K562 treated with DMSO at 1 percent for 4 hours (cell line): Measurements from ENCODE around the gene LTBP4. TPM values are rescaled to one million over a fixed set of nuclear protein-coding genes. Genes with fewer than 3 reads are reported as not detected.

ENCODE experiments used
- total RNA-seq: library from RNA; unstranded; fragments of 300-600 nt; gene quantifications from 2 replicates; pipeline ENCODE4 v1.2.3, GENCODE V29; 2022; ENCODE audit not compliant: insufficient read depth

Gene LTBP4
- 179 and 282 TPM in 2 replicates for total RNA-seq

DNA sequence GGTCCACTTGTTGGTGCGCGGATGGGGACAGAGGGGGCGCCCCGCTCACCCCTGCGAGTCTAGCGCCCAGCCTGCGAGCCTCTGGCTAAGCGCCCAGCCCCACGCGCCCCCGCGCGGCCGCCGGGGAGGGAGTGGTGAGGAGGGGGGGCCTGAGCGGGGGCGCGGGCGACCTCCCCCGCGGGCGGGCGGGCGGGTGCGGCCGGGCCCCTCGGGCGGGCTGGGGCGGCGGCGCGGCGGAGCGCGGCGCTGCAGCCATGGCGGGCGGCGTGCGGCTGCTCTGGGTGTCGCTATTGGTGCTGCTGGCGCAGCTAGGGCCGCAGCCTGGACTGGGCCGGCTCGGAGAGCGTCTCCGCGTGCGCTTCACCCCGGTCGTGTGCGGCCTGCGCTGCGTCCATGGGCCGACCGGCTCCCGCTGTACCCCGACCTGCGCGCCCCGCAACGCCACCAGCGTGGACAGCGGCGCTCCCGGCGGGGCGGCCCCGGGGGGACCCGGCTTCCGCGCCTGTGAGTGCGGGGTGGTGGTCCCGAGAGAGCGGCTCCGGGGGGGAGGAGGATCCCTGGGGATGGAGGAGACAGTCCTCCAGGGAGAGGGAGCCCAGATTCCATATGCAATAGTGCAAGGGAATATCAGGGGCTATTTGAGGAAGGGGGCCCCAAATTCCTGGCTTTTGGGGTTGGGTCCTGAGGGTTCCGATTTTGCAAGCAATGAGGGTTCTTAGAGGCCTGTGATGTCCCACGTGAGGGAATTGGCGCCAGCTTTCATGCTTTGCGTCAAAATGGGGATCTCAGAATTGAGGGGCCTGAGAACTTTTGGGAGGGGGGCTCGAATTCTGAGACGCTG, at the start of gene LTBP4:
TSS of gene LTBP4 (plus strand) at position 236 of the 841 bp plus-strand sequence. CDS start at position 255, 19 bp downstream.

DNA sequence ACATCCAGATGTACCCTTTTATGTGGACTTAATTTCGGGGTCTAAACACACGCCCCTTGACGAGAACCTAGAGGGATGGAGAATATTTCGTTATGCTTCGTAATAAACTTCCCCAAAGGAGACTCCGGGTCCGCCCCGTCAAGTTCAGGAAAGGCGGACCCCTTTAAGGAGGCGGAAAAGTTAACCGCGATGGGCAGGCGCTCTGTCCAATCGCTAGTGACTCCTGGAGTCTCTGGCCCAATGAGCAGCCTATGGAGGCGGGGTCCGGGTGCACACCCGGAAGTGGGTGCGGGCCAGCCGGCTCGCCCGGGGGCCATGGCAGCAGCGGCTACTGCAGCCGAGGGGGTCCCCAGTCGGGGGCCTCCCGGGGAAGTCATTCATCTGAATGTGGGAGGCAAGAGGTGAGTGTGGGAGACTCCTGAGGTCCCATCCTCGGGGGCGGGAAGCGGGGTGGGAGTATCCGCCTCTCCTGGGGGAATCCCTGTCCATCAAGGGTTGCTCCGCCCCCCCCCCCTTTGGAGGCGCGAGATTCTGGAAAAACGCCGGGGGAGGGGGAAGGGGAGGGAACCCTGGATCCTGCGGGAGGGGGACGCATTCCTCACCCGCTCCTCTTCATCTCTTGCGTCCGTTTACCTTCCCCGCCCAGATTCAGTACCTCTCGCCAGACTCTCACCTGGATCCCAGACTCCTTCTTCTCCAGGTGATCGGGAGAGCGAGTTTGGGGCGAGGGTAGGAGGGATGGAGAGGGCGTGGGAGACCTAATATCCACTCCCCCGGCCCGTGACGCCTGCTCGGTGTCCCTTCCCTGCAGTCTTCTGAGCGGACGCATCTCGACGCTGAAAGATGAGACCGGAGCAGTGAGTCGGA, 24.4 kb upstream of the LTBP4 start, which contains the start of gene SHKBP1:
TSS of gene SHKBP1 (plus strand) at position 289 of the 867 bp plus-strand sequence. CDS start at position 316, 27 bp downstream.

Other genes starting within 250 kb of the LTBP4 start
- 0.24 TPM in 1 of 2 replicates, not detected in the other for gene HIPK4, start 211.2 kb upstream of the LTBP4 start, total RNA-seq
- 4.9 and 5.4 TPM in 2 replicates for gene PRX, start 188.0 kb upstream of the LTBP4 start, total RNA-seq
- gene SERTAD1, start 175.4 kb upstream of the LTBP4 start, total RNA-seq = 49.5 and 51.2 TPM in 2 replicates
- gene SERTAD3, start 157.0 kb upstream of the LTBP4 start, total RNA-seq = 15.3 and 22.6 TPM in 2 replicates
- gene BLVRB, start 135.6 kb upstream of the LTBP4 start, total RNA-seq = 1,097 and 1,296 TPM in 2 replicates
- gene SPTBN4, start 134.4 kb upstream of the LTBP4 start, total RNA-seq = 1.8 and 3.7 TPM in 2 replicates
- gene SHKBP1, start 24.5 kb upstream of the LTBP4 start, total RNA-seq = 97.0 and 111 TPM in 2 replicates
- 24.5 TPM in 2 replicates for gene NUMBL, start 89.3 kb downstream of the LTBP4 start, total RNA-seq
- 14.3 and 21.5 TPM in 2 replicates for gene COQ8B, start 115.5 kb downstream of the LTBP4 start, total RNA-seq
- gene ITPKC, start 115.7 kb downstream of the LTBP4 start, total RNA-seq = 13.7 and 15.3 TPM in 2 replicates
- 9.3 and 13.2 TPM in 2 replicates for gene ACTMAP, start 149.1 kb downstream of the LTBP4 start, total RNA-seq
- 100 and 116 TPM in 2 replicates for gene SNRPA, start 149.8 kb downstream of the LTBP4 start, total RNA-seq
- gene MIA, start 174.2 kb downstream of the LTBP4 start, total RNA-seq = not detected in 2 replicates
- 26.9 and 33.3 TPM in 2 replicates for gene RAB4B, start 176.9 kb downstream of the LTBP4 start, total RNA-seq
- 107 and 114 TPM in 2 replicates for gene EGLN2, start 197.8 kb downstream of the LTBP4 start, total RNA-seq
- gene CYP2A6, start 249.1 kb downstream of the LTBP4 start, total RNA-seq = not detected in 2 replicates